Endothelial cell of umbilical vein (primary cell): ENCODE data around the gene RAPGEF6. TPM values are rescaled to one million over a fixed set of nuclear protein-coding genes. Genes with fewer than 3 reads are reported as not detected.

Experiments
- BruUV-seq: library from RNA; stranded (reverse); fragments of 400-500 nt; replicated peaks from 2 replicates; lab custom pipeline; 2021; lab: Mats Ljungman, UMichigan
- CTCF ChIA-PET: fragments of 300-600, 350-600 bp; sonication (Branson Sonifier 250); formaldehyde crosslinking; loops from one replicate; lab custom pipeline; 2021; ENCODE audit warnings: antibody characterized with exemption, inconsistent platforms; lab: Charles Lee
- POLR2A ChIA-PET: fragments of 300-600, 350-600 bp; sonication (Branson Sonifier 250); formaldehyde crosslinking; loops from one replicate; lab custom pipeline; 2021; ENCODE audit warnings: antibody characterized with exemption, inconsistent platforms; lab: Charles Lee
- DNase-seq: peaks from one replicate; pipeline ENCODE4 v3.0.0-alpha.2; 2011; ENCODE audit warnings: low read depth, low spot score
- FAIRE-seq: peaks from 2 replicates; lab custom pipeline; 2011; peaks lifted over from hg19 to GRCh38; lab: Jason Lieb, UNC
- H2AFZ ChIP-seq: 2 replicates; pipeline ENCODE4 v1.6.0; 2012; ENCODE audit warnings: low read depth, low read length, control low read depth, inconsistent platforms
- H3K27ac ChIP-seq: 2 replicates; pipeline ENCODE4 v1.5.1; 2011; ENCODE audit warnings: low read depth, mild to moderate bottlenecking, control low read depth, low read length, moderate library complexity; ENCODE audit not compliant: insufficient read depth
- H3K27me3 ChIP-seq, 2 experiments: 2 replicates each; pipeline versions ENCODE4 v1.6.0 to v1.6.1; 2011; ENCODE audit warnings: low read length in 2 of 2, mixed read lengths in 1 of 2; ENCODE audit not compliant: control insufficient read depth in 2 of 2, insufficient read depth in 2 of 2
- H3K36me3 ChIP-seq, 2 experiments: 2 replicates in 1 of 2; 3 replicates in 1 of 2; pipeline ENCODE4 v1.5.1; 2011; ENCODE audit warnings: low read length in 2 of 2, mild to moderate bottlenecking in 1 of 2, moderate library complexity in 1 of 2; ENCODE audit not compliant: control insufficient read depth in 2 of 2, insufficient read depth in 2 of 2; ENCODE audit errors: extremely low read depth in 1 of 2
- H3K4me1 ChIP-seq: 3 replicates; pipeline ENCODE4 v1.5.1; 2011; ENCODE audit warnings: mild to moderate bottlenecking, low read length; ENCODE audit not compliant: control insufficient read depth, insufficient read depth; ENCODE audit errors: extremely low read depth
- H3K4me2 ChIP-seq: 2 replicates; pipeline ENCODE4 v1.6.1; 2011; ENCODE audit warnings: low read length, control low read depth, mixed read lengths; ENCODE audit not compliant: insufficient read depth
- H3K4me3 ChIP-seq, 3 experiments: fragments of 200-600 bp in 1 of 3; sonication (generic), shearing (Covaris generic) in 1 of 3; replicated peaks in 1 of 3; 2 replicates each; pipeline ENCODE4 v1.5.1; 2011 to 2016; ENCODE audit warnings: control low read depth in 3 of 3, low read length in 3 of 3, mild to moderate bottlenecking in 2 of 3, inconsistent platforms in 1 of 3, low read depth in 1 of 3, moderate library complexity in 1 of 3; ENCODE audit not compliant: insufficient read depth in 1 of 3
- H3K79me2 ChIP-seq: 2 replicates; pipeline ENCODE4 v1.6.0; 2012; ENCODE audit warnings: low read length, inconsistent platforms; ENCODE audit not compliant: control insufficient read depth, insufficient read depth
- H3K9ac ChIP-seq: replicated peaks from 2 replicates; pipeline ENCODE3; 2011; ENCODE audit warnings: low read length, control low read depth; ENCODE audit not compliant: insufficient read depth; ENCODE audit errors: extremely low read depth
- H3K9me1 ChIP-seq: replicated peaks from 3 replicates; pipeline ENCODE4 v1.6.0; 2011; ENCODE audit warnings: mild to moderate bottlenecking, low read length; ENCODE audit not compliant: control insufficient read depth, insufficient read depth; ENCODE audit errors: extremely low read depth
- H3K9me3 ChIP-seq: replicated peaks from 2 replicates; pipeline ENCODE4 v1.5.1; 2012; ENCODE audit warnings: low read length, inconsistent platforms; ENCODE audit not compliant: control insufficient read depth, insufficient read depth
- H4K20me1 ChIP-seq: replicated peaks from 2 replicates; pipeline ENCODE3; 2011; ENCODE audit warnings: mild to moderate bottlenecking, low read length; ENCODE audit not compliant: control insufficient read depth, insufficient read depth; ENCODE audit errors: extremely low read depth
- EZH2 ChIP-seq: IDR thresholded peaks from 2 replicates; pipeline ENCODE4 v1.6.1; 2012; ENCODE audit warnings: borderline replicate concordance, low read depth, mild to moderate bottlenecking, moderate library complexity, low read length, inconsistent platforms; ENCODE audit not compliant: severe bottlenecking
- FOS ChIP-seq: IDR thresholded peaks from 2 replicates; pipeline ENCODE4 v1.6.1; 2011; ENCODE audit warnings: mild to moderate bottlenecking, low read length, moderate library complexity, borderline replicate concordance; ENCODE audit not compliant: insufficient read depth
- JUN ChIP-seq: IDR thresholded peaks from 2 replicates; pipeline ENCODE4 v1.6.1; 2011; ENCODE audit warnings: borderline replicate concordance, low read depth; ENCODE audit not compliant: insufficient read length, insufficient read depth
- MYC ChIP-seq: IDR thresholded peaks from one replicate; pipeline ENCODE4 v1.6.1; 2011; ENCODE audit warnings: mild to moderate bottlenecking, low read depth, low read length
- POLR2AphosphoS5 ChIP-seq: IDR thresholded peaks from 2 replicates; pipeline ENCODE4 v1.6.1; 2012; ENCODE audit warnings: low read depth, mild to moderate bottlenecking, control low read depth, low read length, moderate library complexity; ENCODE audit not compliant: insufficient read depth
- dilution Hi-C: fragments of 300-500 bp; cut with MboI; formaldehyde crosslinking; loops from one replicate; pipeline ENCODE4 v1.15.0; 2019; ENCODE audit warnings: low sequenced_read_pairs; ENCODE audit not compliant: extremely low pct_ligation_motif_present
- intact Hi-C: fragments of 100-400 bp; cut with micrococcal nuclease; formaldehyde crosslinking; loops from one replicate; pipeline ENCODE4 v1.10.0; 2022
- polyA plus RNA-seq, 4 experiments: library from polyadenylated mRNA; depleted of rRNA in 3 of 4; stranded (reverse) in 3 of 4; unstranded in 1 of 4; fragments of >200 nt; gene quantifications; 2 replicates each; pipeline versions ENCODE4 v1.2.1 to v1.2.3, GENCODE V29; 2011 to 2012; ENCODE audit warnings: missing spikeins in 1 of 4
- total RNA-seq: library from RNA; stranded (reverse); gene quantifications from 2 replicates; pipeline ENCODE4 v1.2.3, GENCODE V29; 2021
- TF ChIP-seq, protein P1 (sequence below), 2 donors: IDR thresholded peaks; 1 replicate in 1 of 2; 2 replicates in 1 of 2; pipeline ENCODE4 v1.5.1; 2011; ENCODE audit warnings: low read length in 2 of 2, mild to moderate bottlenecking in 2 of 2, moderate library complexity in 2 of 2, control low read depth in 1 of 2, inconsistent platforms in 1 of 2, low read depth in 1 of 2; ENCODE audit not compliant: insufficient read depth in 1 of 2; ENCODE audit errors: extremely low read depth in 1 of 2

The RAPGEF6 gene
- total and polyA plus RNA-seq, 2 donors (not counting 3 experiments of a cell fraction or from before 2014, with no cell fraction given): 3.5 to 17.5 TPM

DNA sequence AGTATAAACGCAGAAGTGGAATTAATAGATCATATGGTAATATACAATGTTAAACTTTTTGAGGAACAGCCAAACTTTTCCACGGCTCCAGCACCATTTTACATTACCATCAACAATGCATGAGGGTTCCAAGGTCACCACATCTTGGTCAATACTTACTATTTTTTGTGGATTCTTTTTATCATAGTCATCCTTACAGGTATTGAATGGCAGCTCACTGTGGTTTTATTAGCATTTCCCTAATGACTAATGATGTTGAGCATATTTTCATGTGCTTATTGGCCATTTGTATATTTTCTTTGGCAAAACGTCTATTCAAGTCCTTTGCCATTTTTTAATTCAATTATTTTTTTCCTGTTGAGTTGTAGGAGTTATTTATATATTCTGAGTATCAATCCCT is 14.1 kb upstream of the RAPGEF6 start:
- H4K20me1 ChIP-seq: no peaks in the 10 kb centered on the region
- H3K4me2 ChIP-seq: no peak overlapping the region
- intact Hi-C loops (no loop called here), dilution Hi-C loops (no loop called here)
- POLR2A ChIA-PET: no interaction called here
- H3K4me1 ChIP-seq: peaks cover 8% of the 10 kb centered on the region
- H3K36me3 ChIP-seq: peaks cover 2 to 13% of the 10 kb centered on the region in 2 experiments
- no peaks in the 10 kb centered on the region for H3K27me3 ChIP-seq
- no peak overlapping the region for H3K9ac ChIP-seq
- H2AFZ ChIP-seq: no peak overlapping the region
- H3K9me1 ChIP-seq: no peaks in the 10 kb centered on the region
- H3K9me3 ChIP-seq: no peaks in the 10 kb centered on the region
- H3K79me2 ChIP-seq: no peaks in the 10 kb centered on the region
- FAIRE-seq (no peak), DNase-seq (peak; percentile 41)
- CTCF ChIA-PET: no interaction called here
- BruUV-seq: no TSS peak
- TF ChIP-seq JUN (no peak), FOS (peak; percentile 51), POLR2AphosphoS5 (peak; percentile 19)
- no peak overlapping the region for H3K27ac ChIP-seq
- no peak overlapping the region for H3K4me3 ChIP-seq

DNA sequence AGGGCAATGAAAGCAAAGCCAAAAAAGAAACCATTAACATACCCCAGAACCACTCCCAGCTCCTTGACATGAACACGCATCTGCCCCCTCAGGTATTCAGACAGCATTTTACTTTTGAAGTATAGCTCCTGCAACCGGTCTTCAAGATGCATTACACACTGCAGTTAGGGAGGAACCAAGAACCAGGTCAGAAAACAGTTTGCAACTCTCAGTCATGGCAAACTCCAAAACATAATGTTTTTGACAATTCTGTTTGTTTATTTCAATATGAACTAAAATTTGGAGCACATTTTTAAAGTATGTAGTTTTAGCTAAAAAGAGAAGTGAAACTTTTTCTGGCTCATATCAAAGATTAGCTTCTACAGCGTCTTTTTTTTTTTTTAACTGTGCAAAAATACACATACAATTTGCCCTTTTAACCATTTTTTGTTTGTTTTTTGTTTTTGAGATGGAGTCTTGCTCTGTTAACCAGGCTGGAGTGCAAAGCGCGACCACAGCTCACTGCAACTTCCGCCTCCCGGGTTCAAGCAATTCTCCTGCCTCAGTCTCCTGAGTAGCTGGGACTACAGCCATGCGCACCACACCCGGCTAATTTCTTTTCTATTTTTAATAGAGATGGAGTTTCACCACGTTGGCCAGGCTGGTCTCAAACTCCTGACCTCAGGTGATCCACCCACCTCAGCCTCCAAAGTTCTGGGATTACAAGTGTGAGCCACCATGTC is 12.2 kb upstream of the RAPGEF6 start:
- intact Hi-C loops (no loop called here), dilution Hi-C loops (no loop called here)
- H3K36me3 ChIP-seq: peaks cover 2 to 11% of the 10 kb centered on the region in 2 experiments
- no TSS peak for BruUV-seq
- ChIA-PET POLR2A (no interaction called here), CTCF (interaction anchor here (0.7 kb wide), 1 partner anchor 30 kb away, joined by 3 read pairs; no protein-coding TSS in a partner anchor)
- FAIRE-seq (no peak), DNase-seq (no peak)
- H4K20me1 ChIP-seq: no peaks in the 10 kb centered on the region
- no peaks in the 10 kb centered on the region for H3K79me2 ChIP-seq
- H3K9ac ChIP-seq: no peak overlapping the region
- H3K9me3 ChIP-seq: no peaks in the 10 kb centered on the region
- no peak overlapping the region for H2AFZ ChIP-seq
- H3K27me3 ChIP-seq: no peaks in the 10 kb centered on the region
- TF ChIP-seq MYC (no peak), EZH2 (no peak)
- TF ChIP-seq, protein P1, sequence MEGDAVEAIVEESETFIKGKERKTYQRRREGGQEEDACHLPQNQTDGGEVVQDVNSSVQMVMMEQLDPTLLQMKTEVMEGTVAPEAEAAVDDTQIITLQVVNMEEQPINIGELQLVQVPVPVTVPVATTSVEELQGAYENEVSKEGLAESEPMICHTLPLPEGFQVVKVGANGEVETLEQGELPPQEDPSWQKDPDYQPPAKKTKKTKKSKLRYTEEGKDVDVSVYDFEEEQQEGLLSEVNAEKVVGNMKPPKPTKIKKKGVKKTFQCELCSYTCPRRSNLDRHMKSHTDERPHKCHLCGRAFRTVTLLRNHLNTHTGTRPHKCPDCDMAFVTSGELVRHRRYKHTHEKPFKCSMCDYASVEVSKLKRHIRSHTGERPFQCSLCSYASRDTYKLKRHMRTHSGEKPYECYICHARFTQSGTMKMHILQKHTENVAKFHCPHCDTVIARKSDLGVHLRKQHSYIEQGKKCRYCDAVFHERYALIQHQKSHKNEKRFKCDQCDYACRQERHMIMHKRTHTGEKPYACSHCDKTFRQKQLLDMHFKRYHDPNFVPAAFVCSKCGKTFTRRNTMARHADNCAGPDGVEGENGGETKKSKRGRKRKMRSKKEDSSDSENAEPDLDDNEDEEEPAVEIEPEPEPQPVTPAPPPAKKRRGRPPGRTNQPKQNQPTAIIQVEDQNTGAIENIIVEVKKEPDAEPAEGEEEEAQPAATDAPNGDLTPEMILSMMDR (IDR thresholded peaks at IDR 0.05; ENCODE audit: extremely low read depth in 1 of 2, insufficient read depth in 1 of 2, low read depth in 1 of 2, low read length in 2 of 2): no peak
- H3K4me3 ChIP-seq: no peak overlapping the region
- no peaks in the 10 kb centered on the region for H3K9me1 ChIP-seq
- peaks cover 8% of the 10 kb centered on the region for H3K4me1 ChIP-seq
- H3K4me2 ChIP-seq: no peak overlapping the region
- no peak overlapping the region for H3K27ac ChIP-seq
